GM19239 (cell line): ENCODE measurements around the gene NSMF.
"Not testable (repeated sequence)": the region's sequence is repeated elsewhere in the genome, so short reads cannot be mapped to it uniquely, and the experiment has no call there.

Experiments used
- DNase-seq: peaks from one replicate; pipeline ENCODE4 v3.0.0; 2011; ENCODE audit warnings: low spot score; ENCODE audit not compliant: insufficient read length
- FAIRE-seq: peaks from 2 replicates; lab custom pipeline; 2011; peaks lifted over from hg19 to GRCh38; lab: Jason Lieb, UNC

Gene NSMF

GRCh38 chr9:137460363-137461315, 1.5 kb upstream of the NSMF start:
- FAIRE-seq (no peak), DNase-seq (no peak)

GRCh38 chr9:137459601-137460362, 648 bp upstream of the NSMF start:
- DNase-seq (no peak), FAIRE-seq (no peak)

- DNase-seq (peak; percentile 44), FAIRE-seq (no peak)
Observed at GRCh38 chr9:137458194-137459151, 661 bp downstream of the NSMF start.

GRCh38 chr9:137457406-137458193, 1.5 kb downstream of the NSMF start:
- no peak for DNase-seq
- FAIRE-seq, result no peak

GRCh38 chr9:137456864-137457405, 2.2 kb downstream of the NSMF start:
- FAIRE-seq (no peak), DNase-seq (no peak)

- DNase-seq (no peak), FAIRE-seq (no peak)
Observed at GRCh38 chr9:137456061-137456863, 2.9 kb downstream of the NSMF start.

- no peak for DNase-seq
- no peak for FAIRE-seq
Observed at GRCh38 chr9:137455359-137455991, 3.7 kb downstream of the NSMF start.

- DNase-seq, result no peak
Observed at GRCh38 chr9:137454597-137455358, 4.4 kb downstream of the NSMF start.

GRCh38 chr9:137454145-137454596, 5.0 kb downstream of the NSMF start:
- no peak for FAIRE-seq
- DNase-seq, result peak; percentile 60

More at GRCh38 chr9:137454597-137455358, 4.4 kb downstream of the NSMF start:
- no peak for FAIRE-seq

GRCh38 chr9:137453643-137454081, 5.5 kb downstream of the NSMF start:
- FAIRE-seq, result peak; percentile 84
- DNase-seq, result peak; percentile 94

- FAIRE-seq, result no peak
- no peak for DNase-seq
Observed at GRCh38 chr9:137452761-137453642, 6.1 kb downstream of the NSMF start.

GRCh38 chr9:137452006-137452760, 7.0 kb downstream of the NSMF start:
- no peak for DNase-seq
- FAIRE-seq, result no peak

- FAIRE-seq, DNase-seq: not testable (repeated sequence)
Observed at GRCh38 chr9:137451264-137452005, 7.7 kb downstream of the NSMF start.

GRCh38 chr9:137450539-137451222, 8.5 kb downstream of the NSMF start:
- not testable (repeated sequence) for FAIRE-seq

More at GRCh38 chr9:137450539-137451222, 8.5 kb downstream of the NSMF start:
- DNase-seq, result not testable (repeated sequence)
